ENCODE results near the gene LIPC.

The LIPC gene

DNA sequence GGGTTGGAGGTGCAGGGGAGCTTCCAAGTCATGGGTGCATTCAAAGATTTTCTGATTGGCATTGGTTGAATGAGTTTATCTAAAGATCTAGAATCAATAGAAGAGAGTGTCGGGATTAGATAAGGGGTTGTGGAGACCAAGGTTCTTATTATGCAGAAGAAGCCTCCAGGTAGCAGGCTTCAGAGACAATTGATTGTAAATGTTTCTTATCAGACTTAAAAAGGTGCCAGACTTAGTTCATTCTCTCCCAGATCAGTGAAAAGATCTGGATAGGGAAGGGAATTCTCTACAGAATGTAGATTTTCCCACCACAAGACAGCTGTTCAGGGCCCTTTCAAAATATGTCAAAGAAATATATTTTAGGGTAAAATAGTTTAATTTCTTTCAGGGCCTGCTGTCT, 129.5 kb downstream of the LIPC start:
- DNase-seq = no peak

DNA sequence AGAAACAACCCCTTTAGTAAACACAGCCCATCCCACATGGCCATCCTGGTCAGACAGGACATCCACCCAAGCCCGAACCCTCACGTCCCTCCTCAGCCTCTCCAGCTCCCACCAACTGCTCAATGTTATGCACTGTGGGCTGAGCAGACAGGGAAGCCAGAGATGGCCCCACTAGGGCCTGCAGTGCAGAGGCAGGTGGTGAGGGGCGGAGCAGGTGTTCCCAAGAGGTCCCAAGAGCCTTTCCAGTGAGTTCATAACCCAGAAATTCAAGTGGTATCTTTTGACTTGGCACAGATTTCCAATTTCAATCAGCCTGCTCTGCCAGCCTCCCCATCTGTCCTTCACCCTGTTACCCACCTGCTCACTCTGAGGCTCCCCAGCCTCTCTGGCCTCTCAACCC, 130.3 kb downstream of the LIPC start:
- no peak for DNase-seq

DNA sequence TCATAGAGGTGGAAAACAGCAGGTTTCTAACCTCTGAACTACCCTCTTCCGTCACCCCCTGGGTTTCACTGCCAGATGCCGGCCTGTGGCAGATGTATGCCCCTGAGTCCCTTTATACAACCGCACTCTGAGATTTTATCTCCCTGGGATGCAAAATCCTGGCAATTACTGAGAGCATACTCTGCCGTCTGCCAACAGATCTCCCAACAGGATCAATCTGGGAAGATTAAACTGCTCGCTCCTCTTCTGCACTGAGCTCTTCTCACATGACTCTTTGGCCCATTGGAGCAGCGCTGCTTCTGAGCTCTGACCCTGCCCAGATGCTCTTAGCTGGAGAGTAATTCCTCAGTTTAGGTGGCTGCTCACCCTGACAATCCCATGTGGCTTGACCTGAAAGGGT, 133.2 kb downstream of the LIPC start:
- DNase-seq = no peak

DNA sequence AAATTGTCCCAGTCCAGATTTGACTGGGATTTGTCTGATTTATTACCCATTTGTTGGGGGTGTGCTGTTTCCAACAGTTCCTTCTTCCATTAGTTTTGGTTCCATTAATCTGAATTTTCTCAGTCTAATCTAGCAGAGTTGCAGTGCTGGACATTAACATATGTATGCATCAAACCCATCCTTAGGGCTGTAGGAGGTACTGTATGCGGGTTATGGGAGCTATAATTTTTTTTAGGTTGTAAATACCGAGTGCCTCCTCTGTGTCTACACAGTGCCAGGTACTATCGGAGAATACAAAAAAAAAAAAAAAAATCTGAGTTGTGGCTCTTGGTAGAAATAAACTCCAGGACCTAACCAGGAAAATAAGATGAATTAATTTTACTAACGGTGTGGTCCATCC, 133.8 kb downstream of the LIPC start:
- DNase-seq = no peak

DNA sequence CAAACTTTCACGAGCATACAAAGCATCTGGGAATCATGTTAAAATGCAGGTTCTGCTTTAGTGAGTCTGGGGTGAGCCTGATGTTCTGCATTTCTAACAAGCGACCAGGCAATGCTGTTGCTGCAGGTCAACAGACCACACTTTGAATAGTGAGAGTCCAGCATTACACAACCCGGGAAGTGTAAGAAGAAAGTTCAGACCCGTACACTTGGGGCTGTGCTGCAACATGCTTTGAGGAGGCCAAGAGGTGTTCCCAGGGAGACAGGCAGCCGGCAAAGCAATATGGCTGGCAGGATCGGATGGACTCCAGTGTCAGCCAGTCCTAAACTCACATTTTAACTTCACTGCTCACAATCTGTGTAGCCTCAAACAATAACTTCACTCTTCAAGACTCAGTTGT, 134.2 kb downstream of the LIPC start:
- DNase-seq = no peak

DNA sequence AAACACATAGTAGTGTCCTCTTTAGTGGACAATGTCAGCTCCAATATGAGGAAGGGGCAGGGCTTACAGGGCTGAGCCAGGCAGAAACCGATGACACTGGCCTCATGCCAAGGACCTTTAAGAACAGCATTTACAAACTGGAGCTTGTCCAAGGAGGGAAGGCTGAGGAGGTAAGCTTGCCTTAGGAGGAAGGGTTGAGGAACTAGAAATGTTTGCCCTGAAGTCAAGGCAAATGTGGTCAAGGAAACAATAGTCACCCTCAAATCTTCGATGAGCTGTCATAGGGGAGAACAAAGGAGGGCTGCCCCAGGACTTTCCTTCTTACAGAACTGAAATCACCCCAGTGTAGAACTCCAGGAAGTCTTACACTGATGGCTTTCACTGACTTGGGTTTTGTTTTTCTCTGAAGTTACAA, 136.4 kb downstream of the LIPC start:
- no peak for DNase-seq

DNA sequence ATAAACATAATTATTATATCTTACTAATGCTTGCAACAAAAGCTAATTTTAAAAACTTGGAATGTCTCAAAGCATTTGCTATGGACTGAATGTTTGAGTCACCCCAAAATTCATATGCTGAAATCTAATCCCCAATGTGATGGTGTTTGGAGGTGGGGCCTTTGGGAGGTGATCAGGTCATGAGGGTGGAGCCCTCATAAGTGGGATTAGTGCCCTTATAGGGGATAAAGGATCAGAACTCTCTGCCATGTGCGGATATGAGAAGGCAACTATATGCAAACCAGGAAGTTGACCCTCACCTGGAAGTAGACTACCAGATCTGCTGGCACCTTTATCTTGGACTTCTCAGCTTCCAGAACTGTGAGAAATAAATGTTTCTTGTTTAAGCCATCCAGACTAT, 137.7 kb downstream of the LIPC start:
- no peak for DNase-seq

DNA sequence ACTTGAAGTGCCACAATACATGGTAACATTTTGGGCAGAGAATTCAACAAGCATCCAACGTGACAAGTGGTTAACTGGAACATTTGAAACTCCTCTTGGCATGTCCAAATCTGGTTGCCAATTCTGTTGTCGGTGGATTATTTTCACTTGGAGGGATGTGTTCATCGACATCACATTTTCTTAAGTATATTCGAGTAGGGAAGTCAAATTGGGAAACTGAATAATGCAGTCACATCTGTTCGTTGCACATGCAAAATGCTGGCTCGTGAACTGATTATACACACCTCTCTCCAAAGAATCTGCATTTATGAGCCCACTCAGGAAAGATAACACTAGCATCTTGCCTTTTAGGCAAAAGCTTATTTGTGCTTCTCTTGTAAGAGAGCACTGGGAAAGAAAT, 139.7 kb downstream of the LIPC start:
- DNase-seq = no peak

DNA sequence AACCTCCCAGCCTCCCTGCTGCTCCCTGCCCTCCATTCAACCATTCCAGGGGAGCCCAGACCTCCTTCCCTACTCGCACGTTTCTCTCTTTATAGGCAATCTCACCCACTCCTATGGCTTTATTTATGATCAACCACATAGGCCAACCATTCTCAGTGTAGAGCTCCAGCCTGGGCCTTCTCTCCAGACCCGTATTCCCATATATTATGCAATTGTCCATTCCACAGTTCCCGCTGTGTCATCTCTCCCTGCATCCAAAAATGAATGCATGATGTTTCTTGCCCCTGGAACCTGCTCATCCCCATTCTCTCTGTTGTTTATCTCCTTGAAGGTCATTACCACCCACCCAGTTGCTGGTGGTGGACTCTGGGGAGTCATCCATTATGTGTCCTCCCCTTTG, 140.7 kb downstream of the LIPC start:
- no peak for DNase-seq

DNA sequence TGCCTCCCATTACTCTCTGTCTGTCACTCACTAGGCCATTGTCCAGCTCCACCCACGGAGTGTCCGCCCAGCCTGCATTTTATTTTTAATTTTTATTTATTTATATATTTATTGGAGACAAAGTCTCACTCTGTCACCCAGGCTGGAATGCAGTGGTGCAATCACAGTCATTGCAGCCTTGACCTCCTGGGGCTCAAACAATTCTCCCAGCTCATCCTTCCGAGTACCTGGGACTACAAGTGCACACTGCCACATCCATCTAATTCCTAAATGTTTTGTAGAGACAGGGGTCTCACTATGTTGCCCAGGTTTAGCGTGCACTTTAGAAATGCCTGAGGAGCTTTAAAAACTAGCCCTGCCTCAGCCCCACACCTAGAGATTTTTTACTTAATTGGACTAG, 141.5 kb downstream of the LIPC start:
- DNase-seq = no peak

DNA sequence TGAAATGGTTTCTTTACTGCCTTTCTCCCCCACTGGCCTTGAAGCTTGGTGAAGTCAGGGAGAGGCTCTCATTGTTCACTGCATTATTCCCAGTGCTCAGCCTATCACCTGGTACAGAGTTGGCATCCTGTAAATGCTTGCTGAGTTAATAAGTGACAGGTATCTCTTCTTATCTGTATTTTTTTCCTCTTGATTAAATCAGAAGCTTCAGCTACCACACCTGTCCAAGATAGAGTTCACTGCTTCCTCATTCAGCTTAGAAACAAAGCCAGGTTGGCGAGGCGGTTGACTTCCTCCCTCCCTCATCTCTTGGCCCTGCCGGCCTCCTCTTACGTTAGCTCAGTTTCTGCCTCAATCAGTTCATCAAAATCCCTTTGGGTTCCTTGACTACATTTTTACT, 142.8 kb downstream of the LIPC start:
- no peak for DNase-seq

DNA sequence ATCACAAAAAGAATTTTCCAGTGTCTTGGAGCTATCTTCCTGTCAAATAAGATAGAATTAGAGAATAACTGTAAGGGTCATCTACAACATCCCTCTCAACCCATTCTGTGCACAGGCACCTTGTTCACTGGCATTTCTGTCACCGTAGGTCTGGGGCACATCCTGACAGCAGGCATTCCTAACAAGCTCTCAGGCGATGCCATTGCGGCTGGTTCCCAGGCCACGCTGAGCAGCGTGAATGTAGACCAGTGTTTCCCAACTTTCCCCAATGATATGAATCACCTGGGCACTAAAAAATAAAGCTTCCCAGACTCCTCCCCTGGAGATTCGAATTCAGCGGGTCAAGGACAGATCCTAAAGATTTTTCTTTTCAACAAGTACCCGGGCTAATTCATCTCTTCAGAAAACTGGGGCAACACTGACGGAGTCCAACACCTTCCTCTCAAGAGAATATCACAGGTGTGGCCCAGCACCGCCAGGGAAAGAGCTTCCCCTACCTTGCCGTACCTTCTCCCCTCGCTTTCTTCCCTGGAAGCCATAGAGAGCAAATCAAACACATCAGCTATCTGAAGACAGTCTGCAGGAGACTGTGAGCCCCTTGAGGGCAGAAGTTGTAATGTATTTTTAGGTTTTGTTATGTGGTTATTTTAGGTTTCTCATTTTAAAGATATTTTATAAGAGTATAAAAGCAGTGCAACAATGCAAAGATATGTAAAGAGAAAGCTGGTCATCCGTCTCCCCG, 143.4 kb downstream of the LIPC start:
- no peak for DNase-seq

DNA sequence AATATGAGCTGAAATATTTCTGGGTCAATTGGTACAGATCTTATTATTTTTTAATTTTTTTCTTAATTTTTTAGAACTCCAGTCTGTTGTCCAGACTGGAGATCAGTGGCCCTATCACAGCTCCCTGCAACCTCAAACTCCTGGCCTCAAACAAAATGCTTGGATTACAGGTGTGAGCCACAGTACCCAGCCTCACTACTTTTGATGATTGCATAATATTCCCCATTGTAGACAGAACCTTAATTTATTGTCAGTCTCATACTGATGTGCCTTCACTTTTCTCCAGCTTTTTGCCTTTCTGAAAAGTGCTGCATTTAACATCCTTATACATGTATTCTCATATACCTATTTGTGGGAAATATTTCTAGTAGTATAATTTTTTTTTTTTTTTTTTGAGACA, 144.9 kb downstream of the LIPC start:
- no peak for DNase-seq

DNA sequence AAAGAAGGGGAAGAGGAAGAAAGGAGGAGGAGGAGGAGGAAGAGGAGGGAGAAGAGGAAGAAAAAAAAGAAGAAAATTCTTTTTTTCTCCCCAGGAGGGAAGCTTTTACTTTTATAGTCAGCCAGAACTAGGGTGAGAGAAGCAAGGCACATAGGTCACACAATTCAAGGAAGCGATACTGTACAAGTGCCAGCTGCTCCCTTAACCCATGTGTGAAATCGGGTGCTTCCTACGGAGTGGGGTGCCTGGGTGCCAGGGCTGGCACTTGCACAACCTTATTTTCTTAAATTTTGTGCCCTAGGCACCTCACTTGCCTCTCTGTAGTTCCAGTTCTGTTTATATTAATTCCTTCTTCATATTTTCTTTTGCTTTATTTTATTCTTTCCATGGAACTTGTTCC, 150.4 kb downstream of the LIPC start:
- DNase-seq = no peak

DNA sequence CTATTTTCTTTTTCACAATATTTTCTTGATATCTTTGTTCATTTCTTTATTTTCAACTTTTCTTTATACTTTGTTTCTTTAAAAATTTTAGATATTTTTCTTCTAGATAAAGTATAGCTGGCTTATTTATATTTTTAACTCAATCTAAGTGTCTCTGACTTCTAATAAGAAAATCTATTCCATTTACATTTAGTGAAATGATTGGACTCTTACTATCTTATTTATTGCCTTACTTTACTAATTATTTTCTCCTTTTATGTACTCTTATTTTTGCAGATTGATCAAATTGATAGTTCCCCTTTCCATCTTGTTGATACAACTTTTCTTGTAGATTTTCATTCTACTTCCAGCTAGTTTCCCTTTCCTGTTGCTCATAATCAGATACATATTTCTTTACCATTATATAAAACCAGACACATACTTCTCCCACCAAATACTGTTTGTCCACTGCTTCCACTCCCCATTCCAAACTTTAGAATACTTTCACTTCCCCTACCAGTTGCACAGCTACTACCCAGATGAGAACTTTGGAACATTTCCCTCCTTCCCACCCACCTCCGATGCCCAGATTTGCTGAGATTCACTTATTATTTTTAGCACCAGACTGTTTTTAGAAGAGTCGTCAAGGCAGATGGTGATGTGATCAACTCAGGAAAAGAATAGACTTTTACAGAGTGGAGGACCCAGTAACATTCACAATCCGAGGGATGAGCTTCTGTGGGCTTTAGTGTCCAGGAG, 151.5 kb downstream of the LIPC start:
- DNase-seq = no peak

DNA sequence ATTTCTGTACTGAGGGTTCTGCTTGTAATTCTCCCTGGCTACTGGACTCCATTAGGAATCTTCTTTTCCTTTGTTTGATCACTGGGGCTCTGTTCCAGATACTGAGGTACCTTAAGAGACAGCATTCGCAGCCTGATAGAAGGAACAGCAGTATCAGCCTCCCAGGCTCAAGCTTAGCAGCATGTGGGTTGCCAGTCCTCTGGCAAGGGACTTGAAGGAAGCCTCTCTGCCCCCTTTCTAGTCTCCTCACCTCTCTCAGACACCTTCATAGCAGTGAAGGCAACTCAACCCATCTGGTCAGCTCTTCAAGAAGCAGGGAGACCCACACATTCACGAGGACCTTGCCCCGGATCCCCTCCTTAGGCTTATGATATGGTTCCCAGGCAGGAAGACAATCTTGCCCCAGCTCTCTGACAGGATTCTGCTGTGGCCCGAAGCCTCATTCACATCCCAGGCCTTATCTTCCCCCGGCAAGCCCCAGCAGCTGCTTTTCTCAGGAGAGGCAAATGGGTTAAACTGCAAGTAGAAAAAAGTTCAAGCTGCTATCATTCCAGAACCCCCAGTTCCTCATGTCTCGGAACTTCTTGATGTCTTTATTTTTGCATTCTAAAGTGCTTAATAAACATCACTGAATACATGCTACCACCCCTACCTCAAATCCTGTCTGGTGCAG, 153.1 kb downstream of the LIPC start:
- no peak for DNase-seq

DNA sequence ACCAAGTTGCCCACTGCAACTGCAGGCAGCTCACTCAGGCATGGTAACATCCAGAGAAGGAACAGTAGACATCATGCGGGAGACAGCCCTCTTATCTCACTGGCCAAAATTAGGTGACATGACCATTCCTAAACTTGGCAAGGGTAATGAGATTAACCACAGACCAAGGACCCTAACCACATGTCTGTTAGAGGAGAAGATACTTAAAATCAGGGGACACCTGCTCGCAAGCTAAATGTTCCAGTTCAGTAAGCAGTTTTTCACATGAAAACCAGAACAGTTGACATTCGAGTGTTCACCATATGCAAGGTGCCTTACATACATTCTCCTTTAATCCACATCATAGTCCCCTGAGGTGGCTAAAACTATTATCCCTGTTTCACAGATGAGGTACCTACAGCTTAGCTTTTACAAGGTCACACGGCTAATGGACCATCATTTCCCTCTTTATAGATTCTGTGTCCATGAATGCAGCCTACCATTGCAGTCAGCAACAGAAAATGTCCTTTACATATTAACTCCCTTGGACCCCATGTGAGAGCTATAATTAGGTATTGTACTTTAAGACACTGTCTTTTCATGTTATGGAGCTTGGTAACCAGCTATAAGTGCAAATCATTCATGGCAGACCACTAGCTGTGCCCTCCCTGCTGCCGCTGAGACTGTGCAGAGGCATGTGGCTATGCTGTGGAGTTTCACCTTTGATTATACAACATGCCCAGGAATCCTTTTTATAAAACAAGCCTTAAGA, 154.1 kb downstream of the LIPC start:
- DNase-seq = no peak

DNA sequence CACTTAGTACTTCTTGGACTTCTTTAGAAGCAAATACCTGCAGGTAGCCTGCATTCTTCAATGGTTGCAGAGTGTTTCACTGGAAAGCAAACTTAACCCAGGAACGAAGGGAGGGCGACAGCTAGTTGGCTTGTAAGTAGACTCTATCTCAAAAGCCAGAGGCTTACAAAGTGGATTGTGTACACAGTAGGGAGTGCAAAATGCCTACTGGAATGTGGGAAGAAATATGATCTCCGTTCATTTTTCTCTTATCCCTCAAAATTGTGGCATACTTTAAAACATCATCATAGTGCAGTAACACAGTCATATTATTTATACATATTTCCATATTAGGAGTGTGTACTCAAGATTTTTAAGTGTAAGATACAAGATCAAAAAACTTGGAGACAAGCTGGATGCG, 155.7 kb downstream of the LIPC start:
- DNase-seq = no peak

DNA sequence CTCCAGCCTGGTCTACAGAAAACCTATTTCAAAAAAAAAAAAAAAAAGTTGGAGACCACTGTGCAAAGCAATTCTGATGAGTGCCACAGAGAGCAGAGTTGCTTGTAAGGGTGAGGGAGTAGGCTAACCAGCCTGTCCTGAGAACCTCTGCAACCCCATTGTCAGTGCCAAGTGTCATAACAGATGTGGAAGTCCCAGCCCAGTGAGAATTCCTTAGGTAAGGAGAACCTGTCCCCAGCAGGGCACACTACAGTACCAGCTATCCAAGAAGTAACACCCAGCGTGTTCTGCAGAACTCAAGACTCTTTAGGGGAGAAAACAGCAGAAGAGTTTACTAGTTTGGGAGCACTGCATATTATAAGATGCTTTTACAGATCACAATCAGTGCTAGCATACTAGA, 156.3 kb downstream of the LIPC start:
- no peak for DNase-seq

DNA sequence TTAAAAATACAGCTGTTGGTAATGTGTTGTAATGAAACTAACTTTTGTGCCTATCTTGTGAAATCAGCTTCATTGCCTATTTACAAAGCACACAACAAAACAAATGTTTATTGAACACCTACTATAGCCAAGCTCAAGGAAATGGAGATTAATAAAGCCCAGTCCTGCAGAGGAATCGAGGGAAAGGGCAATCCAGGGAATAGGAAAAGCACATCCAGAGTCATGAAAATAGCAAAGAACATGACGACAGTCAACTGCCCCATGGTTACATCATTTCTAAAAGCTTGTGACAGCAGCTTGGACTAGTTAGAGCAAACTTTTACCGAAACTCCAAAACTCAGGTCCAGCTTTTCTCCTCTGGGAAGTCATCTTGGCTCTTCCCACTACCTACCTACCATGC, 157.3 kb downstream of the LIPC start:
- no peak for DNase-seq

DNA sequence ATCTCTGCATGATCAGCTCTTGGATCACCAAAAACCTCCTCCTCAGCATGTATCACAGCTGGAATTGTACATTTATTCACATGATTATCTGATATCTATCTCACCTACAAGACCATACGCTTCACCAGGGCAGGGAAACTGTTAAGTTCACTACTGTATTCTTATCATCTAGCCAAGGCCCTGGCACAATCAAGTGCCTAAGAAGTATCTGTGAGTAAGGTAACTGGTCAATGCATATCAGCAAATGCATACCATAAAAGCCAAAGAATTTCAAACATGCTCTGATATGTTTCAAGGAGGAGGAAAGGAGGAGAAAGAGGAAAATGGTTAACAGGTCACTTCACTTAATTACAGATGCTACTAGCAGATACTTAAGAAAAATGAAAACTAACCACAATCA, 158.4 kb downstream of the LIPC start:
- DNase-seq = no peak

DNA sequence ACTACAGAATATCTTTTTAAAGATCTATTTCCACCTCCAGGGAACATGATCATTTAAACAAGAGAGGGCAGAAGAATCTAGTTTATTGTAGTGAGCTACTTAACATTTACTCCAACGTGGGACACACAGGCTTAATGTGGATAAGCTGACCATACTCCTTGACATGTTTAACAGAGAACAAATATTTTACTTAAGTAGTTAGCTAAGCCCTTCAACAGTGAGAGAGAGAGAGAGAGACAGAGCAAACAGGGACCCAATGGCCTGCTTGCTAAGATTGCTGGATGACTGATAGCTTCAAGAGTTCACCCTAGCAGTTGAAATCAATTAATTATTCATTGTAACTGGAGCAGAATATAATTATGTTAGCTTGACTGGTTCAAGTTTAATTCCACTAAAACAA, 159.1 kb downstream of the LIPC start:
- no peak for DNase-seq

DNA sequence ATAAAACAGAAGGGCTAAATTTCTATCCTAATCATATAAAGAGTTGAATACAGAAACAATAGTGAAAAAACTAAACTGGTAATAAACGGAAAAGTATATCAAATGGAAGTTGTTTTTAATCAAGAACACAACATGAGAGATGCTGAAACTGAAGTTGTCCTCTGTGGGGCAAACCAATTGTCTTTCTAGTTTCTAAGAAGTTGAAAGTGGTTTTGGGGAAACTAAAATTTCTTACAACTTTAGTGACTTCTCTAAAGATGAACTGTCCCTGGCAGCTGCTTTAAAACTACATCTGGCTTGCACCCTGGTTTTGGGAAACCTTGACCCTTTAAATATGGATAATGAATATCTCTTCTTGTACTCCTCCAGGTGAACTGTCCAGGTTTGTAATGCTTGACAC, 162.1 kb downstream of the LIPC start:
- DNase-seq = no peak

Measured in T-helper 1 cell (primary cell).